CD4-positive, alpha-beta memory T cell (primary cell): Measurements from ENCODE around the gene GRID1. TPM values are rescaled to one million over a fixed set of nuclear protein-coding genes. Genes with fewer than 3 reads are reported as not detected.

Experiments
- CTCF ChIA-PET: fragments of 350-600 bp; sonication (Branson Sonifier 250); formaldehyde crosslinking; loops from one replicate; lab custom pipeline; 2021; ENCODE audit warnings: inconsistent platforms; ENCODE audit not compliant: partially characterized antibody; lab: Charles Lee
- POLR2A ChIA-PET: fragments of 350-600 bp; sonication (Branson Sonifier 250); formaldehyde crosslinking; loops from one replicate; lab custom pipeline; 2021; ENCODE audit not compliant: partially characterized antibody; lab: Charles Lee
- DNase-seq, 5 donors: peaks; one replicate each; pipeline versions ENCODE4 v3.0.0 to v3.0.0-alpha.2; 2020 to 2022; ENCODE audit warnings: mixed read lengths in 1 of 5
- H3K27ac ChIP-seq: one replicate; pipeline ENCODE4 v1.7.0; 2013; ENCODE audit warnings: low read depth, low read length
- H3K27me3 ChIP-seq: 2 replicates; pipeline ENCODE4 v1.7.0; 2013; ENCODE audit warnings: mild to moderate bottlenecking, low read length, moderate library complexity; ENCODE audit not compliant: insufficient read depth
- H3K36me3 ChIP-seq: 2 replicates; pipeline ENCODE4 v1.7.0; 2013; ENCODE audit warnings: mild to moderate bottlenecking, low read length, moderate library complexity; ENCODE audit not compliant: insufficient read depth
- H3K4me1 ChIP-seq: 2 replicates; pipeline ENCODE4 v1.7.0; 2013; ENCODE audit warnings: mild to moderate bottlenecking, low read length, moderate library complexity; ENCODE audit not compliant: insufficient read depth
- H3K4me3 ChIP-seq, 2 donors: one replicate each; pipeline ENCODE4 v1.7.0; 2013; ENCODE audit warnings: low read length in 2 of 2, mild to moderate bottlenecking in 1 of 2
- H3K9me3 ChIP-seq, 2 donors: one replicate each; pipeline ENCODE4 v1.7.0; 2013; ENCODE audit warnings: low read length in 2 of 2, control low read depth in 1 of 2; ENCODE audit not compliant: control insufficient read depth in 1 of 2
- H3K27ac Mint-ChIP-seq, 7 donors: one replicate each; pipeline ENCODE4 v1.8.0; 2020 to 2021; ENCODE audit warnings: mixed read lengths in 7 of 7, mild to moderate bottlenecking in 6 of 7, inconsistent platforms in 3 of 7, moderate library complexity in 3 of 7
- H3K27me3 Mint-ChIP-seq, 2 donors: one replicate each; pipeline ENCODE4 v1.8.0; 2020 to 2021; ENCODE audit warnings: mixed read lengths in 2 of 2
- H3K36me3 Mint-ChIP-seq, 2 donors: one replicate each; pipeline ENCODE4 v1.8.0; 2020 to 2021; ENCODE audit warnings: mixed read lengths in 2 of 2, inconsistent platforms in 1 of 2, mild to moderate bottlenecking in 1 of 2
- H3K4me1 Mint-ChIP-seq, 4 donors: one replicate each; pipeline ENCODE4 v1.8.0; 2020 to 2021; ENCODE audit warnings: mixed read lengths in 4 of 4, mild to moderate bottlenecking in 1 of 4
- H3K4me3 Mint-ChIP-seq, 8 donors: one replicate each; pipeline ENCODE4 v1.8.0; 2020 to 2021; ENCODE audit warnings: mixed read lengths in 8 of 8, mild to moderate bottlenecking in 7 of 8, moderate library complexity in 6 of 8, inconsistent platforms in 3 of 8
- H3K9me3 Mint-ChIP-seq, 8 donors: one replicate each; pipeline ENCODE4 v1.8.0; 2020 to 2021; ENCODE audit warnings: mixed read lengths in 8 of 8, mild to moderate bottlenecking in 5 of 8, inconsistent platforms in 3 of 8, moderate library complexity in 1 of 8
- intact Hi-C: fragments of 100-400 bp; cut with micrococcal nuclease; formaldehyde crosslinking; loops from one replicate; pipeline ENCODE4 v1.15.1; 2023
- polyA plus RNA-seq, 2 donors: library from polyadenylated mRNA; unstranded; fragments of 300-500 nt; fragmentation: Illumina TruSeq; gene quantifications; one replicate each; pipeline ENCODE4 v1.2.3, GENCODE V29; 2021
- total RNA-seq, 2 experiments: library from RNA; stranded (reverse); gene quantifications; one replicate each; pipeline ENCODE4 v1.2.3, GENCODE V29; 2021

Gene GRID1
- total and polyA plus RNA-seq, 4 experiments from 2014 or later: not detected

GRCh38 chr10:86182150-86182549 is 184.4 kb downstream of the GRID1 start:
- ChIA-PET POLR2A (no interaction called here), CTCF (no interaction called here)
- Mint-ChIP-seq H3K27me3 (peaks cover 2 to 3% of the 10 kb centered on the region in 2 donors), H3K27ac (no peak overlapping the region), H3K4me3 (no peak overlapping the region), H3K4me1 (no peaks in the 10 kb centered on the region), H3K9me3 (peaks cover 0 to 10% (median under 1%) of the 10 kb centered on the region in 8 donors), H3K36me3 (no peaks in the 10 kb centered on the region)
- no peaks in the 10 kb centered on the region for H3K36me3 ChIP-seq
- DNase-seq: no peak
- H3K9me3 ChIP-seq: no peaks in the 10 kb centered on the region
- intact Hi-C loops: no loop called here
- no peak overlapping the region for H3K27ac ChIP-seq
- H3K27me3 ChIP-seq: no peaks in the 10 kb centered on the region
- H3K4me3 ChIP-seq: no peak overlapping the region
- H3K4me1 ChIP-seq: no peaks in the 10 kb centered on the region

DNA sequence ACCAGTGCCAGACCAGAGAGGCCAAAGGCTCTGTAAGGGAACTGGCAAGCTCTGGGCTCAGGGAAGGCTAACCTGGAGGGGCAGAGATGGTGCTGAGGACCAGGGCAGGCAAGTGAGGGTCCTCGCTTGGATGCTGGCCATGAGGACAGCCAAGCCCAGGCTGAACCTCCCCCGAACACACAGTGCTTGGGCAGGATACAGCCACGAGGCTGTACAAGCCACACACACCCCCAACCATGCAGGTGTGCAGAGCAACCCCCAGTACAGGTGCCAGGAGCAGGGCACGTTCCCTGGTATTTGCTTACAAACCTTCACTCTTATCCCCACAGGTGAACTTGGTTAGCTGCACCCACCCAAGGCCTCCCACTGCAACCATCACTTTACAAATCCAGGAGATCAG is 185.7 kb downstream of the GRID1 start:
- POLR2A ChIA-PET: no interaction called here
- no peaks in the 10 kb centered on the region for H3K27me3 ChIP-seq
- DNase-seq: no peak
- peaks cover 2 to 3% of the 10 kb centered on the region in 2 donors for H3K27me3 Mint-ChIP-seq
- no peak overlapping the region for H3K4me3 ChIP-seq
- no peaks in the 10 kb centered on the region for H3K9me3 ChIP-seq
- intact Hi-C loops: no loop called here
- no peak overlapping the region for H3K27ac ChIP-seq
- no peaks in the 10 kb centered on the region for H3K4me1 ChIP-seq
- H3K4me1 Mint-ChIP-seq: no peaks in the 10 kb centered on the region
- no peak overlapping the region for H3K27ac Mint-ChIP-seq
- no peak overlapping the region for H3K4me3 Mint-ChIP-seq
- no peaks in the 10 kb centered on the region for H3K36me3 Mint-ChIP-seq
- no peaks in the 10 kb centered on the region for H3K36me3 ChIP-seq
- CTCF ChIA-PET: no interaction called here
- H3K9me3 Mint-ChIP-seq: peaks cover 0 to 4% (median 0%) of the 10 kb centered on the region in 8 donors

- ChIA-PET CTCF (no interaction called here), POLR2A (no interaction called here)
- Mint-ChIP-seq H3K27ac (no peak overlapping the region), H3K4me3 (no peak overlapping the region), H3K4me1 (no peaks in the 10 kb centered on the region), H3K27me3 (peaks cover 2% of the 10 kb centered on the region in 2 donors), H3K36me3 (no peaks in the 10 kb centered on the region), H3K9me3 (peaks cover 0 to 2% (median 0%) of the 10 kb centered on the region in 8 donors)
- Histone ChIP-seq H3K27ac (no peak overlapping the region), H3K4me1 (no peaks in the 10 kb centered on the region), H3K27me3 (no peaks in the 10 kb centered on the region), H3K9me3 (no peaks in the 10 kb centered on the region), H3K4me3 (no peak overlapping the region), H3K36me3 (no peaks in the 10 kb centered on the region)
- intact Hi-C loops: no loop called here
- no peak for DNase-seq
These were observed 186.6 kb downstream of the GRID1 start for GRCh38 chr10:86179961-86180360.

GRCh38 chr10:86179153-86179524 is 187.5 kb downstream of the GRID1 start:
- CTCF ChIA-PET: no interaction called here
- Mint-ChIP-seq H3K36me3 (no peaks in the 10 kb centered on the region), H3K27ac (peak overlapping the region in 1 of 7 donors; percentile 2), H3K4me1 (no peaks in the 10 kb centered on the region), H3K27me3 (peaks cover 1 to 2% of the 10 kb centered on the region in 2 donors), H3K4me3 (no peak overlapping the region), H3K9me3 (peaks cover 0 to 2% (median 0%) of the 10 kb centered on the region in 8 donors)
- no peaks in the 10 kb centered on the region for H3K36me3 ChIP-seq
- H3K4me1 ChIP-seq: no peaks in the 10 kb centered on the region
- DNase-seq: no peak
- intact Hi-C loops: no loop called here
- POLR2A ChIA-PET: no interaction called here
- no peak overlapping the region for H3K27ac ChIP-seq
- H3K4me3 ChIP-seq: no peak overlapping the region
- H3K27me3 ChIP-seq: no peaks in the 10 kb centered on the region
- H3K9me3 ChIP-seq: no peaks in the 10 kb centered on the region

DNA sequence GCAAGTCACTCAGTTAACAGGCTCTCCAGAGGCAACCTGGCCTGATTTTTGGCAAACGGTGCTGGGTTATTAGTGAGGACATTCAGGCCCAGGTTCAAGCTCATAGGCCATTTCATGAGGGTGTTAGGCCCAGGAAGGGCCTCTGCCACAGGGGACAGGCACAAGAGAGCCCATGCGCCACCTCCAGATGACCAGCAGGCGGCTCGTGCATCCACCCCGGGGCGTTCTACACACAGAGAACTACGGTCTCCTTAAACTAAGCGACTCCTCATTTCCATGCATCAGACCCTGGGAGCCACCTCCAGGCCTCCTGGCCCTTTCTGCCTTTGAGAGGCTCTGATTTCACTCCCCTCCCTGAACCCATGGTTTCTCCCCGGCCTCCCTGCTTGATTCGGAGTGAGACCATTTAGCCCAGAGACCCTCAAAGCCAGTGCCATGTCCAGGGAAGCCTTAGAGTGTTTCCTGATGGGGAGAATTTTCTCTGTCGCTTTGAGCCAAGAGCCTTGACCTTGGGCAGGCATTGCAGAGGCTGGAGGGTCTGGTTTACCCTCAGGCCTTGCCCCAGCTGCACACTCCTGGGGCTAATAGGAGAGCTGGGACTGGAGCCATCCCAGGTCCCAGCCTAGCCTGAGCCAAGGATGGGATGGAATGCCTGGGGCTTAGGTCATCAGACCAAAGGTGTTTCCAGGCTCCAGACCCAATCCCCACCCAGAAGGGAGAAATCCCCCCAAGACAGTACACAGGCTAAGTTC is 188.0 kb downstream of the GRID1 start:
- peaks cover 0 to 2% (median 0%) of the 10 kb centered on the region in 8 donors for H3K9me3 Mint-ChIP-seq
- H3K27ac Mint-ChIP-seq: no peak overlapping the region
- Histone ChIP-seq H3K27ac (no peak overlapping the region), H3K4me3 (no peak overlapping the region), H3K27me3 (no peaks in the 10 kb centered on the region), H3K9me3 (no peaks in the 10 kb centered on the region), H3K36me3 (no peaks in the 10 kb centered on the region), H3K4me1 (no peaks in the 10 kb centered on the region)
- H3K4me3 Mint-ChIP-seq: no peak overlapping the region
- peaks cover 1 to 2% of the 10 kb centered on the region in 2 donors for H3K27me3 Mint-ChIP-seq
- DNase-seq: no peak
- ChIA-PET POLR2A (no interaction called here), CTCF (no interaction called here)
- intact Hi-C loops: no loop called here
- H3K4me1 Mint-ChIP-seq: no peaks in the 10 kb centered on the region
- no peaks in the 10 kb centered on the region for H3K36me3 Mint-ChIP-seq

DNA sequence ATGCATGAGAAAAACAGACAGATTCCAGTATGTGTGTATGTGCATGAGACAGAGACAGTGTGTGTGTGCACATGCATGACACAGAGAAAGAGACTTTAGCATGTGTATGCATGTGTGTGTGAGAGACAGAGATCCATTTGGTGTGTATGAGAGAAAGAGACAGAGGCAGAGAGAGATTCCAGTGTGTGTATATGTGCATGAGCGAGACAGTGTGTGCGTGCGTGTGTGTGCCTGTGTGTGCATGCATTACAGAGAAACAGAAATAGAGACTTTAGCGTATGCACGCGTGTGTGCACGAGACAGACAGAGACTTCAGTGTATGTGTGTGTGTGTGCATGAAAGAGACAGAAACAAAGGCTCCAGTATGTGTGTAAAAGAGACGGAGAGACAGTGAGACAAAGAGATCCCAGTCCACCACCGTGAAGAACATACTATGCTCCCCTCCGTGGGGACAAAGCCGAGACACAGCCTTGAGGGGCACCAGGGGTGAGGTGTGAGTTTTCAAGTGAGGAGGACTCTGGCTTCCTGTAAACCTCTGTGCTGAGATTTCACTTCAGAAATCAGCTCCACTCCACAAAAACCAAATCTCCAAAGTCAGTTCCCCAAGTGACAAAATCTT is 188.9 kb downstream of the GRID1 start:
- ChIA-PET CTCF (no interaction called here), POLR2A (no interaction called here)
- no peaks in the 10 kb centered on the region for H3K4me1 Mint-ChIP-seq
- intact Hi-C loops: no loop called here
- no peak overlapping the region for H3K4me3 ChIP-seq
- H3K27ac ChIP-seq: no peak overlapping the region
- no peaks in the 10 kb centered on the region for H3K36me3 ChIP-seq
- H3K27ac Mint-ChIP-seq: no peak overlapping the region
- H3K9me3 ChIP-seq: no peaks in the 10 kb centered on the region
- H3K4me1 ChIP-seq: no peaks in the 10 kb centered on the region
- no peaks in the 10 kb centered on the region for H3K36me3 Mint-ChIP-seq
- peaks cover 0 to 2% (median 0%) of the 10 kb centered on the region in 8 donors for H3K9me3 Mint-ChIP-seq
- no peak overlapping the region for H3K4me3 Mint-ChIP-seq
- no peak for DNase-seq
- H3K27me3 Mint-ChIP-seq: peaks cover 1 to 2% of the 10 kb centered on the region in 2 donors
- no peaks in the 10 kb centered on the region for H3K27me3 ChIP-seq

DNA sequence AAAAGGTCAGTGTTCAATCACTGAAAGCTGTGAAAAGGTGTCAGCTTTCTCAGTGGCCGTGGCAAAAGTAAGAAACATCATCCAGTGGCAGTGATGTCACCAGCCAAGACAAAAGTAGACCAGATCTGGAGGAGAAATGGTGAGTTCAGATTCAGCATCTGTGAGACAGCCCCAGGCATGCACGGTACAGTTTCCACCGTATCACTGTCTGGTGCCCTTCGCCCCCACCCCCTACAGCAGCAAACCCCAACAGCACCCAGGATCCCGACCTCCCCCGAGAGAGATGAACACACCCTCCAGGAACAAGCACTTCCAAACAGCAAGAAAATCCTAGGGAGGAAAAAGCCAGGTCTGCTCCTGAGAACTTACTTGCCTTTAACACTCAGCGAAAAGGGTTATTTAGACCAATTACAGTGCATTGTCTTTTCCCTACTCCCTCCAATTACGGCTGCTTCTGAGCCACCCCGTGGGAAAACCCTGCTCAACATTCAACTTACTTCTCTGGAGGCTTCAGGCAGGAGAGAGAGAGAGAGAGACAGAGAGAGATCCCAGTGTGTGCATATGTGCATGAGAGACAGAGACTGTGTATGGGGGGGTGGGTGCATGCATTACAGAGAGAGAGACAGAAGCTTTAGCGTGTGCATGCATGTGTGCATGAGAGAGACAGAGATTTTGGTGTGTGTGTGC is 189.6 kb downstream of the GRID1 start:
- Histone ChIP-seq H3K4me3 (no peak overlapping the region), H3K4me1 (no peaks in the 10 kb centered on the region), H3K27me3 (no peaks in the 10 kb centered on the region), H3K9me3 (no peaks in the 10 kb centered on the region), H3K36me3 (no peaks in the 10 kb centered on the region), H3K27ac (no peak overlapping the region)
- Mint-ChIP-seq H3K36me3 (no peaks in the 10 kb centered on the region), H3K27me3 (peaks cover 1 to 5% of the 10 kb centered on the region in 2 donors), H3K27ac (no peak overlapping the region), H3K4me3 (no peak overlapping the region), H3K4me1 (no peaks in the 10 kb centered on the region), H3K9me3 (peaks cover 0 to 2% (median 0%) of the 10 kb centered on the region in 8 donors)
- DNase-seq: no peak
- ChIA-PET POLR2A (no interaction called here), CTCF (no interaction called here)
- intact Hi-C loops: no loop called here
